ENCODE results near the gene PHLPP1. TPM values are rescaled to one million over a fixed set of nuclear protein-coding genes. Genes with fewer than 3 reads are reported as not detected.

PHLPP1 gene
- total RNA-seq, 1 experiment from 2014 or later, result 14.7 TPM

DNA sequence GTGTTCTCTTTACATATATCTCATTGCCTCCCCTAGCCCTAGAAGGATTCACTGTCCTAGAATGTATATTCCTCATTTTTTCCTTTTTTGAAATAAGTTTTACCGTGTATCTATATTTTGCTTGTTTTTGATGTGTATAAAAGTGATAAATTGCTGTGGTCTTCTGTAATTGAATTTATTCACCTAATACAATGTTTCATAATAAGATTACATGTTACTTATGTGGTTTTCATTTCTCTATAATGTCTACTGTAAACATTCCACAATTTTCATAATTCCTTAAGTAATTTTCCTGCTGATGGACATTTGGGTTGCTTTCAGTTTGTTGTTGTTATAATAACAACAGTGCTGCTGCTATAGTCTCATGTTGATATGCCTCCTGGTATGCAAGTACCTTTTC is 118.2 kb downstream of the PHLPP1 start:
- Histone ChIP-seq H3K9ac (ENCODE audit: low read length) (no peak overlapping the region), H3K27me3 (ENCODE audit: insufficient read depth, low read length) (no peaks in the 10 kb centered on the region), H3K4me3 (replicated peaks in 1 of 2; ENCODE audit: low read depth in 1 of 2, low read length in 2 of 2) (no peak overlapping the region), H3K79me2 (ENCODE audit: insufficient read depth, low read length) (no peaks in the 10 kb centered on the region; the same call in 1 of the 2 replicates), H3K4me2 (ENCODE audit: low read length) (no peak overlapping the region), H3K9me2 (ENCODE audit: insufficient read depth) (no peaks in the 10 kb centered on the region), H3K9me3 (ENCODE audit: control insufficient read depth in 1 of 2, insufficient read depth in 1 of 2, low read depth in 1 of 2, low read length in 2 of 2) (no peaks in the 10 kb centered on the region), H4K20me1 (ENCODE audit: insufficient read depth) (no peaks in the 10 kb centered on the region), H3K27ac (ENCODE audit: low read depth, low read length) (no peak overlapping the region), H3K36me3 (ENCODE audit: control insufficient read depth in 1 of 2, insufficient read depth in 2 of 2, low read length in 2 of 2) (peaks cover 0 to 3% of the 10 kb centered on the region in 2 experiments; a peak in 1 of 4 replicates), H3K4me1 (ENCODE audit: control insufficient read depth in 1 of 2, insufficient read depth in 2 of 2, low read length in 2 of 2) (peaks cover 0 to 5% of the 10 kb centered on the region in 2 experiments; a peak in 2 of 4 replicates), H2AFZ (ENCODE audit: low read depth, low read length, poor library complexity, severe bottlenecking) (no peak overlapping the region)
- intact Hi-C loops (cut with micrococcal nuclease), result no loop called here
- no peak for ATAC-seq
- ChIA-PET CTCF (no interaction called here), POLR2A (no interaction called here), RAD21 (ENCODE audit: low non-redundant PET in 1 of 2, low total read pairs in 2 of 2, uncharacterized antibody in 2 of 2, unreplicated experiment in 2 of 2) (no interaction called here)
- no peak for DNase-seq (ENCODE audit: low read depth, low spot score)
- no TSS peak for BruUV-seq (replicated peaks)
- no peak for TF ChIP-seq YY1 (IDR thresholded peaks at IDR 0.05; ENCODE audit: extremely low read depth, insufficient replicate concordance, low read depth, low read length)
- TF ChIP-seq, protein P1, sequence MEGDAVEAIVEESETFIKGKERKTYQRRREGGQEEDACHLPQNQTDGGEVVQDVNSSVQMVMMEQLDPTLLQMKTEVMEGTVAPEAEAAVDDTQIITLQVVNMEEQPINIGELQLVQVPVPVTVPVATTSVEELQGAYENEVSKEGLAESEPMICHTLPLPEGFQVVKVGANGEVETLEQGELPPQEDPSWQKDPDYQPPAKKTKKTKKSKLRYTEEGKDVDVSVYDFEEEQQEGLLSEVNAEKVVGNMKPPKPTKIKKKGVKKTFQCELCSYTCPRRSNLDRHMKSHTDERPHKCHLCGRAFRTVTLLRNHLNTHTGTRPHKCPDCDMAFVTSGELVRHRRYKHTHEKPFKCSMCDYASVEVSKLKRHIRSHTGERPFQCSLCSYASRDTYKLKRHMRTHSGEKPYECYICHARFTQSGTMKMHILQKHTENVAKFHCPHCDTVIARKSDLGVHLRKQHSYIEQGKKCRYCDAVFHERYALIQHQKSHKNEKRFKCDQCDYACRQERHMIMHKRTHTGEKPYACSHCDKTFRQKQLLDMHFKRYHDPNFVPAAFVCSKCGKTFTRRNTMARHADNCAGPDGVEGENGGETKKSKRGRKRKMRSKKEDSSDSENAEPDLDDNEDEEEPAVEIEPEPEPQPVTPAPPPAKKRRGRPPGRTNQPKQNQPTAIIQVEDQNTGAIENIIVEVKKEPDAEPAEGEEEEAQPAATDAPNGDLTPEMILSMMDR (IDR thresholded peaks at IDR 0.05 in 2 of 3, conservative IDR thresholded peaks at IDR 0.05 in 1 of 3; ENCODE audit: borderline replicate concordance in 1 of 3, insufficient read depth in 1 of 3, low read depth in 2 of 3, low read length in 2 of 3), result no peak
- no peak for TF ChIP-seq RAD21 (IDR thresholded peaks at IDR 0.05; ENCODE audit: low read depth)
- TF ChIP-seq ZFX (IDR thresholded peaks at IDR 0.05), result no peak
- no peak for TF ChIP-seq EZH2 (IDR thresholded peaks at IDR 0.05)
- TF ChIP-seq, protein P2, sequence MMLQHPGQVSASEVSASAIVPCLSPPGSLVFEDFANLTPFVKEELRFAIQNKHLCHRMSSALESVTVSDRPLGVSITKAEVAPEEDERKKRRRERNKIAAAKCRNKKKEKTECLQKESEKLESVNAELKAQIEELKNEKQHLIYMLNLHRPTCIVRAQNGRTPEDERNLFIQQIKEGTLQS (IDR thresholded peaks at IDR 0.05), result no peak
- TF ChIP-seq SRF (IDR thresholded peaks at IDR 0.05; ENCODE audit: low read depth), result no peak
- TF ChIP-seq, protein P3, sequence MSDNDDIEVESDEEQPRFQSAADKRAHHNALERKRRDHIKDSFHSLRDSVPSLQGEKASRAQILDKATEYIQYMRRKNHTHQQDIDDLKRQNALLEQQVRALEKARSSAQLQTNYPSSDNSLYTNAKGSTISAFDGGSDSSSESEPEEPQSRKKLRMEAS (IDR thresholded peaks at IDR 0.05), result no peak
- TF ChIP-seq, protein P4, sequence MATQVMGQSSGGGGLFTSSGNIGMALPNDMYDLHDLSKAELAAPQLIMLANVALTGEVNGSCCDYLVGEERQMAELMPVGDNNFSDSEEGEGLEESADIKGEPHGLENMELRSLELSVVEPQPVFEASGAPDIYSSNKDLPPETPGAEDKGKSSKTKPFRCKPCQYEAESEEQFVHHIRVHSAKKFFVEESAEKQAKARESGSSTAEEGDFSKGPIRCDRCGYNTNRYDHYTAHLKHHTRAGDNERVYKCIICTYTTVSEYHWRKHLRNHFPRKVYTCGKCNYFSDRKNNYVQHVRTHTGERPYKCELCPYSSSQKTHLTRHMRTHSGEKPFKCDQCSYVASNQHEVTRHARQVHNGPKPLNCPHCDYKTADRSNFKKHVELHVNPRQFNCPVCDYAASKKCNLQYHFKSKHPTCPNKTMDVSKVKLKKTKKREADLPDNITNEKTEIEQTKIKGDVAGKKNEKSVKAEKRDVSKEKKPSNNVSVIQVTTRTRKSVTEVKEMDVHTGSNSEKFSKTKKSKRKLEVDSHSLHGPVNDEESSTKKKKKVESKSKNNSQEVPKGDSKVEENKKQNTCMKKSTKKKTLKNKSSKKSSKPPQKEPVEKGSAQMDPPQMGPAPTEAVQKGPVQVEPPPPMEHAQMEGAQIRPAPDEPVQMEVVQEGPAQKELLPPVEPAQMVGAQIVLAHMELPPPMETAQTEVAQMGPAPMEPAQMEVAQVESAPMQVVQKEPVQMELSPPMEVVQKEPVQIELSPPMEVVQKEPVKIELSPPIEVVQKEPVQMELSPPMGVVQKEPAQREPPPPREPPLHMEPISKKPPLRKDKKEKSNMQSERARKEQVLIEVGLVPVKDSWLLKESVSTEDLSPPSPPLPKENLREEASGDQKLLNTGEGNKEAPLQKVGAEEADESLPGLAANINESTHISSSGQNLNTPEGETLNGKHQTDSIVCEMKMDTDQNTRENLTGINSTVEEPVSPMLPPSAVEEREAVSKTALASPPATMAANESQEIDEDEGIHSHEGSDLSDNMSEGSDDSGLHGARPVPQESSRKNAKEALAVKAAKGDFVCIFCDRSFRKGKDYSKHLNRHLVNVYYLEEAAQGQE (IDR thresholded peaks at IDR 0.05; ENCODE audit: low read depth), result no peak
- no peak for TF ChIP-seq SP1 (IDR thresholded peaks at IDR 0.05; ENCODE audit: low read depth)
- no peak for TF ChIP-seq EGR1 (IDR thresholded peaks at IDR 0.05; ENCODE audit: low read depth)
- TF ChIP-seq, protein P5, sequence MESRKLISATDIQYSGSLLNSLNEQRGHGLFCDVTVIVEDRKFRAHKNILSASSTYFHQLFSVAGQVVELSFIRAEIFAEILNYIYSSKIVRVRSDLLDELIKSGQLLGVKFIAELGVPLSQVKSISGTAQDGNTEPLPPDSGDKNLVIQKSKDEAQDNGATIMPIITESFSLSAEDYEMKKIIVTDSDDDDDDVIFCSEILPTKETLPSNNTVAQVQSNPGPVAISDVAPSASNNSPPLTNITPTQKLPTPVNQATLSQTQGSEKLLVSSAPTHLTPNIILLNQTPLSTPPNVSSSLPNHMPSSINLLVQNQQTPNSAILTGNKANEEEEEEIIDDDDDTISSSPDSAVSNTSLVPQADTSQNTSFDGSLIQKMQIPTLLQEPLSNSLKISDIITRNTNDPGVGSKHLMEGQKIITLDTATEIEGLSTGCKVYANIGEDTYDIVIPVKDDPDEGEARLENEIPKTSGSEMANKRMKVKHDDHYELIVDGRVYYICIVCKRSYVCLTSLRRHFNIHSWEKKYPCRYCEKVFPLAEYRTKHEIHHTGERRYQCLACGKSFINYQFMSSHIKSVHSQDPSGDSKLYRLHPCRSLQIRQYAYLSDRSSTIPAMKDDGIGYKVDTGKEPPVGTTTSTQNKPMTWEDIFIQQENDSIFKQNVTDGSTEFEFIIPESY (IDR thresholded peaks at IDR 0.05; ENCODE audit: extremely low read depth, insufficient replicate concordance, low read length), result no peak

Measured in HCT116 (cell line).